AG04450 (cell line): ENCODE results near the gene ICAM2. TPM values are rescaled to one million over a fixed set of nuclear protein-coding genes. Genes with fewer than 3 reads are reported as not detected.

Experiments
- CTCF ChIA-PET: fragments of 300-600, 350-600 bp; formaldehyde crosslinking; extraction: SDS; loops from one replicate; lab custom pipeline; 2022; ENCODE audit warnings: antibody characterized with exemption, inconsistent platforms; lab: Charles Lee
- POLR2A ChIA-PET: fragments of 350-600 bp; formaldehyde crosslinking; extraction: SDS; loops from one replicate; lab custom pipeline; 2021; ENCODE audit warnings: antibody characterized with exemption, inconsistent platforms; lab: Yijun Ruan, JAX
- DNase-seq: peaks from one replicate; pipeline ENCODE4 v3.0.0-alpha.2; 2011; ENCODE audit warnings: low read depth, low spot score
- H3K27ac ChIP-seq: one replicate; pipeline ENCODE4 v1.5.1; 2012; ENCODE audit warnings: low read depth, low read length, control low read depth
- H3K27me3 ChIP-seq: one replicate; pipeline ENCODE4 v1.6.0; 2012; ENCODE audit warnings: low read length; ENCODE audit not compliant: control insufficient read depth, insufficient read depth
- H3K4me3 ChIP-seq: 2 replicates; pipeline ENCODE4 v1.5.1; 2011; ENCODE audit warnings: mild to moderate bottlenecking, low read depth, low read length, control low read depth
- H3K9me3 ChIP-seq: 2 replicates; pipeline ENCODE4 v1.5.1; 2012; ENCODE audit warnings: low read length; ENCODE audit not compliant: control insufficient read depth, insufficient read depth
- CTCF ChIP-seq: IDR thresholded peaks from 2 replicates; pipeline ENCODE4 v1.5.1; 2011; ENCODE audit warnings: low read depth, low read length, control low read depth, inconsistent platforms
- polyA plus RNA-seq: library from polyadenylated mRNA; depleted of rRNA; stranded (reverse); fragments of >200 nt; gene quantifications from 2 replicates; pipeline ENCODE4 v1.2.3, GENCODE V29; 2011

Gene ICAM2
- polyA plus RNA-seq, 1 experiment: 0.16 TPM

- ChIA-PET CTCF (no interaction called here), POLR2A (no interaction called here)
- TF ChIP-seq CTCF: no peak
- no peaks in the 10 kb centered on the region; the same call in 1 of the 2 replicates for H3K9me3 ChIP-seq
- no peak for DNase-seq
- no peak overlapping the region for H3K27ac ChIP-seq
- H3K27me3 ChIP-seq: no peaks in the 10 kb centered on the region
- H3K4me3 ChIP-seq: no peak overlapping the region
These were observed 24.7 kb upstream of the ICAM2 start for GRCh38 chr17:64045176-64045575.

GRCh38 chr17:64042700-64043485, 22.5 kb upstream of the ICAM2 start:
- POLR2A ChIA-PET: no interaction called here
- CTCF ChIA-PET: interaction anchor here (0.8 to 3.2 kb wide), 4 partner anchors 13 to 91 kb away, joined by 3 to 18 read pairs (median 10); no protein-coding TSS in a partner anchor
- H3K27me3 ChIP-seq: no peaks in the 10 kb centered on the region
- no peak overlapping the region for H3K4me3 ChIP-seq
- TF ChIP-seq CTCF: no peak
- H3K27ac ChIP-seq: no peak overlapping the region
- no peaks in the 10 kb centered on the region; the same call in 1 of the 2 replicates for H3K9me3 ChIP-seq
- no peak for DNase-seq

- CTCF ChIA-PET: interaction anchor here (2.1 to 3.2 kb wide), 3 partner anchors 12 to 92 kb away, joined by 7 to 18 read pairs (median 12); no protein-coding TSS in a partner anchor
These were observed 21.5 kb upstream of the ICAM2 start for GRCh38 chr17:64041912-64042311.

GRCh38 chr17:64040206-64040605, 19.8 kb upstream of the ICAM2 start:
- TF ChIP-seq CTCF: no peak
- Histone ChIP-seq H3K27ac (no peak overlapping the region), H3K9me3 (no peaks in the 10 kb centered on the region; the same call in 1 of the 2 replicates), H3K27me3 (no peaks in the 10 kb centered on the region), H3K4me3 (no peak overlapping the region)
- no peak for DNase-seq
- ChIA-PET POLR2A (no interaction called here), CTCF (no interaction called here)

More at GRCh38 chr17:64041912-64042311, 21.5 kb upstream of the ICAM2 start:
- POLR2A ChIA-PET: no interaction called here
- Histone ChIP-seq H3K4me3 (no peak overlapping the region), H3K9me3 (no peaks in the 10 kb centered on the region; the same call in 1 of the 2 replicates), H3K27me3 (no peaks in the 10 kb centered on the region), H3K27ac (no peak overlapping the region)
- TF ChIP-seq CTCF: no peak
- no peak for DNase-seq

GRCh38 chr17:64039106-64039400, 18.6 kb upstream of the ICAM2 start:
- POLR2A ChIA-PET: no interaction called here
- DNase-seq: no peak

More at GRCh38 chr17:64039106-64039400, 18.6 kb upstream of the ICAM2 start:
- H3K27me3 ChIP-seq: no peaks in the 10 kb centered on the region
- no peaks in the 10 kb centered on the region; the same call in 1 of the 2 replicates for H3K9me3 ChIP-seq
- CTCF ChIA-PET: interaction anchor here (1.6 to 2.3 kb wide), 2 partner anchors 10 to 94 kb away, joined by 6 to 13 read pairs; no protein-coding TSS in a partner anchor
- H3K27ac ChIP-seq: no peak overlapping the region
- no peak overlapping the region for H3K4me3 ChIP-seq
- TF ChIP-seq CTCF: no peak
